ENCODE measurements around the gene ZFYVE28.

DNA sequence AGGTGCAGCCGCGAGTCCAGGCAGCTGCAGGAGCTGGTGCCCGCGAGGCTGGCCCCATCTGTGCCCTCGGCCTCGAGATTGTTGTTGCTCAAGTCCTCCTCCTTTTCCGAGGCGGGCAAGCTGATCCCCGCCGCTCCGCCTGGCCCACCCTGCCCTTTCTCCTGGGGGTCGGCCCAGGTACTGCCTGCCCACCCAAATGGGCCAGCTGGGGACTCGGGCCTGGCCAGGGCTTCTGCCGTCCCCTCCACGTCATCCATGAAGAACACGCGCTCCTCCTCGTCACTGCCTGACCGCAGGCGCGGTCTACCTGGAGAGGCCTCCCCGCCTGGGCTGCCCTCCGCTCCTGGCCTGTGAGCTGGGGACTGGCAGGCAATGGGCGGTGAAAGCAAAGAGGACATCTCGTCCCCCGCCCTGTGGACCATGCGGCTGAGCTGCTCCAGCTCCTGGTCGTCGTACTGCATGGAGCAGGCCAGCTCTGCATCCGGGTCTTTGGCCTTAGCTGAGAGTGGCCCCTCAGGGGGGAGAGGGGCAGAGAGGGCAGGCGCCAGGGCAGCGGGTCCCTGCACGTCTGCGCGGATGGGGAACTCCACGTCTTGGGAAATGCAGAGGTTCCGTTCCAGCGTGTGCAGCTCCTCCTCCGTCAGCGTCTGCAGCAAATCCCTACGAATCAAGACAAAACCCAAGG, 113.4 kb downstream of the ZFYVE28 start:
- TF ChIP-seq, protein P1, sequence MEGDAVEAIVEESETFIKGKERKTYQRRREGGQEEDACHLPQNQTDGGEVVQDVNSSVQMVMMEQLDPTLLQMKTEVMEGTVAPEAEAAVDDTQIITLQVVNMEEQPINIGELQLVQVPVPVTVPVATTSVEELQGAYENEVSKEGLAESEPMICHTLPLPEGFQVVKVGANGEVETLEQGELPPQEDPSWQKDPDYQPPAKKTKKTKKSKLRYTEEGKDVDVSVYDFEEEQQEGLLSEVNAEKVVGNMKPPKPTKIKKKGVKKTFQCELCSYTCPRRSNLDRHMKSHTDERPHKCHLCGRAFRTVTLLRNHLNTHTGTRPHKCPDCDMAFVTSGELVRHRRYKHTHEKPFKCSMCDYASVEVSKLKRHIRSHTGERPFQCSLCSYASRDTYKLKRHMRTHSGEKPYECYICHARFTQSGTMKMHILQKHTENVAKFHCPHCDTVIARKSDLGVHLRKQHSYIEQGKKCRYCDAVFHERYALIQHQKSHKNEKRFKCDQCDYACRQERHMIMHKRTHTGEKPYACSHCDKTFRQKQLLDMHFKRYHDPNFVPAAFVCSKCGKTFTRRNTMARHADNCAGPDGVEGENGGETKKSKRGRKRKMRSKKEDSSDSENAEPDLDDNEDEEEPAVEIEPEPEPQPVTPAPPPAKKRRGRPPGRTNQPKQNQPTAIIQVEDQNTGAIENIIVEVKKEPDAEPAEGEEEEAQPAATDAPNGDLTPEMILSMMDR (IDR thresholded peaks at IDR 0.05 in 2 of 3, conservative IDR thresholded peaks at IDR 0.05 in 1 of 3; ENCODE audit: control insufficient read depth in 2 of 3, extremely low read depth in 1 of 3, insufficient read depth in 1 of 3, low read depth in 3 of 3, low read length in 3 of 3): no peak
- TF ChIP-seq CEBPB (IDR thresholded peaks at IDR 0.05; ENCODE audit: borderline replicate concordance in 1 of 2, low read depth in 2 of 2, low read length in 2 of 2) (no peak), KDM1A (IDR thresholded peaks at IDR 0.05; ENCODE audit: borderline replicate concordance) (no peak), TAF1 (IDR thresholded peaks at IDR 0.05; ENCODE audit: borderline replicate concordance, low read depth, low read length) (no peak), ESRRA (IDR thresholded peaks at IDR 0.05; ENCODE audit: low read length) (no peak), RCOR1 (conservative IDR thresholded peaks at IDR 0.05; ENCODE audit: low read depth, low read length) (no peak), TCF3 (IDR thresholded peaks at IDR 0.05; ENCODE audit: borderline replicate concordance, insufficient read depth, low read depth, low read length) (no peak), HDAC6 (IDR thresholded peaks at IDR 0.05; ENCODE audit: unreplicated experiment) (no peak)
- TF ChIP-seq, protein P2, sequence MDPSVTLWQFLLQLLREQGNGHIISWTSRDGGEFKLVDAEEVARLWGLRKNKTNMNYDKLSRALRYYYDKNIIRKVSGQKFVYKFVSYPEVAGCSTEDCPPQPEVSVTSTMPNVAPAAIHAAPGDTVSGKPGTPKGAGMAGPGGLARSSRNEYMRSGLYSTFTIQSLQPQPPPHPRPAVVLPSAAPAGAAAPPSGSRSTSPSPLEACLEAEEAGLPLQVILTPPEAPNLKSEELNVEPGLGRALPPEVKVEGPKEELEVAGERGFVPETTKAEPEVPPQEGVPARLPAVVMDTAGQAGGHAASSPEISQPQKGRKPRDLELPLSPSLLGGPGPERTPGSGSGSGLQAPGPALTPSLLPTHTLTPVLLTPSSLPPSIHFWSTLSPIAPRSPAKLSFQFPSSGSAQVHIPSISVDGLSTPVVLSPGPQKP (IDR thresholded peaks at IDR 0.05; ENCODE audit: low read depth, low read length): no peak
- TF ChIP-seq, protein P3, sequence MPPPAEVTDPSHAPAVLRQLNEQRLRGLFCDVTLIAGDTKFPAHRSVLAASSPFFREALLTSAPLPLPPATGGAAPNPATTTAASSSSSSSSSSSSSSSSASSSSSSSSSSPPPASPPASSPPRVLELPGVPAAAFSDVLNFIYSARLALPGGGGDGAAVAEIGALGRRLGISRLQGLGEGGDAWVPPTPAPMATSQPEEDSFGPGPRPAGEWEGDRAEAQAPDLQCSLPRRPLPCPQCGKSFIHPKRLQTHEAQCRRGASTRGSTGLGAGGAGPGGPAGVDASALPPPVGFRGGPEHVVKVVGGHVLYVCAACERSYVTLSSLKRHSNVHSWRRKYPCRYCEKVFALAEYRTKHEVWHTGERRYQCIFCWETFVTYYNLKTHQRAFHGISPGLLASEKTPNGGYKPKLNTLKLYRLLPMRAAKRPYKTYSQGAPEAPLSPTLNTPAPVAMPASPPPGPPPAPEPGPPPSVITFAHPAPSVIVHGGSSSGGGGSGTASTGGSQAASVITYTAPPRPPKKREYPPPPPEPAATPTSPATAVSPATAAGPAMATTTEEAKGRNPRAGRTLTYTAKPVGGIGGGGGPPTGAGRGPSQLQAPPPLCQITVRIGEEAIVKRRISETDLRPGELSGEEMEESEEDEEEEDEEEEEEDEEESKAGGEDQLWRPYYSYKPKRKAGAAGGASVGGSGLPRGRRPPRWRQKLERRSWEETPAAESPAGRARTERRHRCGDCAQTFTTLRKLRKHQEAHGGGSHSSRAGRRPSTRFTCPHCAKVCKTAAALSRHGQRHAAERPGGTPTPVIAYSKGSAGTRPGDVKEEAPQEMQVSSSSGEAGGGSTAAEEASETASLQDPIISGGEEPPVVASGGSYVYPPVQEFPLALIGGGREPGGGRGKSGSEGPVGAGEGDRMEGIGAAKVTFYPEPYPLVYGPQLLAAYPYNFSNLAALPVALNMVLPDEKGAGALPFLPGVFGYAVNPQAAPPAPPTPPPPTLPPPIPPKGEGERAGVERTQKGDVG (CRISPR knock-in tag; IDR thresholded peaks at IDR 0.05): no peak
- TF ChIP-seq, protein P4, sequence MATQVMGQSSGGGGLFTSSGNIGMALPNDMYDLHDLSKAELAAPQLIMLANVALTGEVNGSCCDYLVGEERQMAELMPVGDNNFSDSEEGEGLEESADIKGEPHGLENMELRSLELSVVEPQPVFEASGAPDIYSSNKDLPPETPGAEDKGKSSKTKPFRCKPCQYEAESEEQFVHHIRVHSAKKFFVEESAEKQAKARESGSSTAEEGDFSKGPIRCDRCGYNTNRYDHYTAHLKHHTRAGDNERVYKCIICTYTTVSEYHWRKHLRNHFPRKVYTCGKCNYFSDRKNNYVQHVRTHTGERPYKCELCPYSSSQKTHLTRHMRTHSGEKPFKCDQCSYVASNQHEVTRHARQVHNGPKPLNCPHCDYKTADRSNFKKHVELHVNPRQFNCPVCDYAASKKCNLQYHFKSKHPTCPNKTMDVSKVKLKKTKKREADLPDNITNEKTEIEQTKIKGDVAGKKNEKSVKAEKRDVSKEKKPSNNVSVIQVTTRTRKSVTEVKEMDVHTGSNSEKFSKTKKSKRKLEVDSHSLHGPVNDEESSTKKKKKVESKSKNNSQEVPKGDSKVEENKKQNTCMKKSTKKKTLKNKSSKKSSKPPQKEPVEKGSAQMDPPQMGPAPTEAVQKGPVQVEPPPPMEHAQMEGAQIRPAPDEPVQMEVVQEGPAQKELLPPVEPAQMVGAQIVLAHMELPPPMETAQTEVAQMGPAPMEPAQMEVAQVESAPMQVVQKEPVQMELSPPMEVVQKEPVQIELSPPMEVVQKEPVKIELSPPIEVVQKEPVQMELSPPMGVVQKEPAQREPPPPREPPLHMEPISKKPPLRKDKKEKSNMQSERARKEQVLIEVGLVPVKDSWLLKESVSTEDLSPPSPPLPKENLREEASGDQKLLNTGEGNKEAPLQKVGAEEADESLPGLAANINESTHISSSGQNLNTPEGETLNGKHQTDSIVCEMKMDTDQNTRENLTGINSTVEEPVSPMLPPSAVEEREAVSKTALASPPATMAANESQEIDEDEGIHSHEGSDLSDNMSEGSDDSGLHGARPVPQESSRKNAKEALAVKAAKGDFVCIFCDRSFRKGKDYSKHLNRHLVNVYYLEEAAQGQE (IDR thresholded peaks at IDR 0.05; ENCODE audit: low read depth, low read length): no peak
- TF ChIP-seq, protein P5, sequence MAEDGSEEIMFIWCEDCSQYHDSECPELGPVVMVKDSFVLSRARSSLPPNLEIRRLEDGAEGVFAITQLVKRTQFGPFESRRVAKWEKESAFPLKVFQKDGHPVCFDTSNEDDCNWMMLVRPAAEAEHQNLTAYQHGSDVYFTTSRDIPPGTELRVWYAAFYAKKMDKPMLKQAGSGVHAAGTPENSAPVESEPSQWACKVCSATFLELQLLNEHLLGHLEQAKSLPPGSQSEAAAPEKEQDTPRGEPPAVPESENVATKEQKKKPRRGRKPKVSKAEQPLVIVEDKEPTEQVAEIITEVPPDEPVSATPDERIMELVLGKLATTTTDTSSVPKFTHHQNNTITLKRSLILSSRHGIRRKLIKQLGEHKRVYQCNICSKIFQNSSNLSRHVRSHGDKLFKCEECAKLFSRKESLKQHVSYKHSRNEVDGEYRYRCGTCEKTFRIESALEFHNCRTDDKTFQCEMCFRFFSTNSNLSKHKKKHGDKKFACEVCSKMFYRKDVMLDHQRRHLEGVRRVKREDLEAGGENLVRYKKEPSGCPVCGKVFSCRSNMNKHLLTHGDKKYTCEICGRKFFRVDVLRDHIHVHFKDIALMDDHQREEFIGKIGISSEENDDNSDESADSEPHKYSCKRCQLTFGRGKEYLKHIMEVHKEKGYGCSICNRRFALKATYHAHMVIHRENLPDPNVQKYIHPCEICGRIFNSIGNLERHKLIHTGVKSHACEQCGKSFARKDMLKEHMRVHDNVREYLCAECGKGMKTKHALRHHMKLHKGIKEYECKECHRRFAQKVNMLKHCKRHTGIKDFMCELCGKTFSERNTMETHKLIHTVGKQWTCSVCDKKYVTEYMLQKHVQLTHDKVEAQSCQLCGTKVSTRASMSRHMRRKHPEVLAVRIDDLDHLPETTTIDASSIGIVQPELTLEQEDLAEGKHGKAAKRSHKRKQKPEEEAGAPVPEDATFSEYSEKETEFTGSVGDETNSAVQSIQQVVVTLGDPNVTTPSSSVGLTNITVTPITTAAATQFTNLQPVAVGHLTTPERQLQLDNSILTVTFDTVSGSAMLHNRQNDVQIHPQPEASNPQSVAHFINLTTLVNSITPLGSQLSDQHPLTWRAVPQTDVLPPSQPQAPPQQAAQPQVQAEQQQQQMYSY (CRISPR knock-in tag; IDR thresholded peaks at IDR 0.05): no peak

Measured in GM12878 (cell line).